NCI-H1092 treated with DMSO at 0.1 percent for 48 hours (cell line): Measurements from ENCODE around the gene RASSF1.
A peak's percentile ranks its signal among the peaks of the same experiment; 100 is the strongest.

Source experiments
- DNase-seq: peaks from one replicate; lab custom pipeline; 2025; lab: John Stamatoyannopoulos, UW

Gene RASSF1

DNA sequence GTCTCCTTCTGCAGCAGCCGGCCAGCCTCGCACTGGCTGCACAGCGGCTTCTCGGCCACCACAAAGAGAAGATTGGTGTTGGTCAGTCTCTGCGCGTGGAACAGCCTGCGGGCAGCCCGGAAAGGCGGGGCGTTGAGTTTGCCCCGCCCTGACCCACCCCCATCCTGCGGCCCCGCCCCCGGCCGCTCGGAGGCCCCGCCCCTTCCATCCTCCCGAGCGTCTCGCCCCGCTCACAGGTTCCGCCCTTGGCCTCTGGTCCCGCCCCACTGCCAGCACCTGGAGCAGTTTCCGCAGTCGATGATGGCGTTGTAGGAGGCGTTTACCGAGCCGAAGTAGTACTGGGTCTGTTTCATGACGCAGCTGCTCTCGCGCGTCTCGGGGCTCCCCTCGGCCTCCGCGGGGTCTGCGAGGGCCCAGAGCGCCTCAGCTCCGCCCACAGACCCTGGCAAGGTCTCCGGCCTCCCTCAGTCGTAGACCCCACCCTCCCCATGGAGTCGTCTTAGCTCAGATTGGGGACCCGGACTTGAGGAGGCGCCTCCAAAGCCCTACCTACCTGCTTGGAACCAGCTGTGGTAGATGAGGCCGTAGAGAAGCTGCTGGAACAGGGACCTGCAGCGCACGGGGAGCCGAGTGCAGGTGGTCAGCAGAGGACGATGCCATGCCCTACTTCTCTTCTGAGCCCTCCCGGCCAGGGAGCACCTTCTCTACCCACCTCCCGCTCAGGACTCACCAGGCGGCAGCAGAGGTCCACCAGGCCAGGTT lies 24.6 kb upstream of the RASSF1 start:
- DNase-seq, result no peak

DNA sequence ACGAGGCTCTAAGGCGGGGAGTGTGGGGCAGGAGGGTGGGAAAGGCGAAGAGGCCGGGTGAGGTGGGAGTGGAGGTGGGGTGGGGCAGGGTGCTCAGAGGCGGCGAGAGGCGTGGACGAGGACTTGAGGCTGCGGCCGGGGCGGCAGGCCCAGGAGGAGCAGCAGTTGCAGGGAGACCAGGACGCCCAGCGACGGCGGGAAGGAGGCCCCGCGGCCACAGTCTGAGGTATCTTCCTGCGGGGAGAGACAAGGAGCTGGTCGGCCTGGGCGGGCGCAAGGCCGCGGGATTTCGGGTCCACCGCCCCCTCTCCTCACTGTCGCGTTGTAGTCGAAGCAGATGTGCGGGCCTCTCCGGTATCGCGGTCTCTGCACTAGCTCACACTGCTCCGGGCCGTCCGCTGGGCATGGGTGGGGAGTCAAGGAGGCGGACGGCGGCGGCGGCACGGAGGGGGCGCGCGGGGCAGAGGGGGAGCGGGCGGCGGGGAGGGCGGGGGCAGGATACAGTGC lies 24.0 kb upstream of the RASSF1 start:
- no peak for DNase-seq

- DNase-seq, result no peak
These were observed 19.1 kb upstream of the RASSF1 start for GRCh38 chr3:50359760-50360110.

- peak; percentile 96 for DNase-seq
These were observed 18.5 kb upstream of the RASSF1 start, which contains the start of gene TMEM115 for GRCh38 chr3:50358911-50359759. TMEM115 (minus strand) TSS chr3:50359521; CDS start chr3:50359063, 458 bp downstream.

DNA sequence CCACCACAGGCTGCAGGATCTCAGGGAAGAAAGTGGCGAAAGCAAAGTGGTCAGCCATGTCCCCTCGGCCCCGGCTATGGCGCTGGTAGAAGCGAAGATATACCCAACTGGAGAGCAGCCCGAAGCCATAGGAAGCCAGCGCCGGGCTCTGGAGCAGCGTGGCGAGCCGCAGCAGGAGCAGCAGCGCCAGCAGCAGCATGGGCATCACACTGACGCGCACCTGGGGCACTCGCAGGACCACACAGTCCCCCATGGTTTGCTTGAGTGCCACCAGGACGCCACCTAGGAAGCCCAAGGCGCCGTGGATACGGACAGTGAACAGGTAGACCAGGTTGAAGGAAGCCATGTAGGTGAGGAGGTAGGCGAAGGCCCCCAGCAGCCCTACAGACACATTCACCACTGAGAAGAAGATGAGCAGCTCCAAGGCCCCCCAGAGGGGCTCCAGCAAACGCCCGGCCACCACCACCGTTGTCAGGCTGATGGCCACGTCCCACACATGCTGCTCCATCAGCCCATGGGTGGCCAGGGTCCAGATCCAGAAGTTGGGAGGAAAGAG lies 17.8 kb upstream of the RASSF1 start:
- no peak for DNase-seq

- no peak for DNase-seq
These were observed 16.8 kb upstream of the RASSF1 start for GRCh38 chr3:50357481-50357880.

DNA sequence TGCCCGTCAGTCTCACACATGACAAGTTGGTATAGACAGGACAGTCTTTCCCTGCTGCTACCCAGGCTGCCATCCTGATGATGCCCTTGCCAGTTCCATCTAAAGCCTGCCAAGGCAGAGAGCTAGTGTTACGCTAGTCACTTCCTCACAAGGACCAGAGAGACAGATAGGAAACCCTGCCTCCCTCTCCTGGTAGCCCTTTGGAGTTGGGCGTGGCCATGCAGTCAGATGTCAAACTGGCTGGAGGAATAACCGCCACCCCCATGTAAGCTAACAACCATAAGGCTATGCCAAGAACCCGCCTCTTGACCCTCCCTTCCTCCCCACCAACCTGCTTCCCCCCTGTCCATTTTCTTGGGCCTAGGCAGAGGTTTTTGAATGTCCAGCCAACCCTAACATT lies 15.9 kb upstream of the RASSF1 start:
- DNase-seq, result no peak

- no peak for DNase-seq
These were observed 15.4 kb upstream of the RASSF1 start for GRCh38 chr3:50355829-50356552.

DNA sequence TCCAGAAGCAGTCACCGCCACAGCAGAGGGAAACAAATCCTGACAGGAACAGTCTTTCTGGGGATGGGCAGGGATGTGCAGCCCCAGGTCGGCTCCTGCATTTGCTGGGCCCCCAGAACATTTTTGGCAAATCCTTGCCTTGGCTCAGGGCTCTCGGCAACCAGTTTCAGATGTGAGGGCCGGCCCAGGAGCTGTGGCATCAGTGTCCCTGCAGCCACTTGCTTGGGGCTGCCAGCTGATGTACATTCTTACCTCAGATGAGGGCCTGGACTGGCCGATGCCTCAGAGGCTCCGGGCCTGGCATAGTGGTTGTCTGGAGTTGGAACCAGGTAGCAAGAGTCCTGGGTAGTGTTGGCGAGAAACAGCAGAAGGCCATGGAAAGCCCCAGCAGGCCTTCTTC lies 14.2 kb upstream of the RASSF1 start:
- DNase-seq, result no peak

DNA sequence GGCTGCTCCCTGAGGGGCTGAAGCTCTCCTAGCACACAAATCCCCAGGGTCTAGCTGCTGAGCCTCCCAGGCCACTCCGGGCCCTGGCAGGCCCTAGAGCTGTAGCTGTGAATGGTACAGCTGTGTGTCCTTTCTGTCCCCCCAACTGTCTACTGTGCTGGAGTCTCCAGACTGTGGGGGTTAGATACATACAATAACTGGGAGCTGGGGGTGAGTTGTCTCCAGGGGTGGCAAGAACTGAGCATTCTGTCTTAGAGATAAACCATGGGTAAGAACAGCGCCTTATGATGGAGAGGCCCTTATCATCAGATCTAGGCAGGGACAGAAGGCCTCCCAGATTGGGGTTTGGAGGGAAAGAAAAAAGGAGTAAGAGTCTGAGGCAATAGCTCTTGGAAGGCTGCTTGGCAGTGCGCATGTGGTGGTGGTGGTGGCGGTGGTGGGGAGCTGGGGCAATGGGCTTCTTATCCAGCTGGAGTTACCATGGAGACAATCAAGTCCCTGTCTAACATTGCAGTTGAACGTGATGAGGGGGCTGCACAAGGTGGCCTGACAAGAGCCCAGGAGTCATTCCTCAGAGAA lies 13.6 kb upstream of the RASSF1 start:
- no peak for DNase-seq

GRCh38 chr3:50353245-50354004 lies 12.8 kb upstream of the RASSF1 start:
- DNase-seq, result no peak

DNA sequence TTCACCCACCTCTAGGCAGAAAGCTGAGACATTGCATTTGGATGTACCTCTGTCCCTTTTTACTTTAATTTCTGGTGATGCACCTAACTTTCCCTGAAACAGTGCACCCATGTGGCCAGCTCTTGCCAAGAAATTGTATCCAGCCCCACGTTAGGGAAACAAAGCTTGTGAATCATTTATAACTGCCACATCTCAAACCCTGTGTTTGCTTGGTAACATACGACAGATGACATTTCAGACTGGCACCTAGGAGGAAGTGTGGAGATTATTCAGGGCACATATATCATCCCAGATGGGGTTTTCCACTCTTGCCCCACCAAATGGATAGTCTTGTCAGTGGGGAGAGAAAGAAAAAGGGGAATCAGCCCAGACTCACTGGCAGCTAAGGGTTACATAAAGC lies 12.1 kb upstream of the RASSF1 start:
- DNase-seq, result no peak

DNA sequence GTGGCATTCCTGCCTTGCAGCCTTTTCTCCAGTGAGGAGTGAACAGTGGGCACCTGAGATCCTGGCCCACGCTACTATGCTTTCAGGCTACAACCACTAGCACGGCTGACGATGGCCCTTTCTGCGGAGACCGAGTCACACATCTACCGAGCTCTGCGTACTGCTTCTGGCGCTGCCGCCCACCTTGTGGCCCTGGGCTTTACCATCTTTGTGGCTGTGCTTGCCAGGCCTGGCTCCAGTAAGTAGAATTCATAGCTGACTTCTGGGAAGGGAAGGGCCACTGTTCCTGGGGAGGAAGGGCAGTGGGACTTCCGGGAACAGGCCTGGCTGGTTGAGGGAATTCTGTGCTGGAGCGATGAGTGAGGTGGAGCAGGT lies 10.7 kb upstream of the RASSF1 start:
- no peak for DNase-seq

DNA sequence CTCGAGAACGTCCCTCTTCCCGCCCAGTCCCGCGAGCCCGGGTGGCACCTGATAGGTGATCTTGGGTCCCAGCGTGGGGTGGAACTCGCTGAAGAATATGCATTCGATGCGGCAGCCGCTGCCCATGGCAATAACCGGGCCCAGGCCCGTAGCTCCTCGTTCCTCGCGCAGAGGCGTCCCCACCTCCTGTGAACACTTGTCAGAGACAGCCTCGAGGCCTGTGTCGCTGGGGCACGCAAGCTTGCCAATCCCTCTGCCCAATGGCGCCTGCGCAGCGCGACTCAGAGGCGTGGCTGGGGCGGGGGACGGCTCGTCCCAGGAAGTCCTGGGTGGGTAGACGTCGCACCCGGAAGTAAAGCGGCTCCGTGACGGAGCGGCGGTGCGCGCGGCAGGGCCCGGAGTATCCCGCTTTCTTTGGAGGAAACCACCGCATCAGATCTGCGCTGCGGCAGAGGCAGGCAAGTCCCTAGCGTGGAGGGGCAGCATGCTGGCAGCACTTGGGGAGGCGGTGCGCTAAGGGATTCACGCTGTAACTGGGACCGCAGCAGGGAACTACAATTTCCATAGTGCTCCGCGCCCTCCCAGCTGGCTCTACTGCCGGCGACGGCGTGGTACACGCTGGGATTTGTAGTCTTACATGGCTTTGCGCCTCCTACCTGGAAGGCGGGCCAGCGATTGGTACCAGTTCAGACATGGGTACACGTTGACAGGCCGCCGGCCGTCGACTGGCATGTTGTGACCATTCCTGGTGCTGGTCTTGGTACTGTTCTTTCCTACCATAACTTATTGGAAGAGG lies 10.1 kb upstream of the RASSF1 start, which contains the start of the genes CYB561D2 and NPRL2:
Gene CYB561D2, plus strand, starts transcription at position 336 of the 796 bp plus-strand sequence. CDS start 572 bp downstream, outside the sequence.
Gene NPRL2, minus strand, starts transcription at position 249 of the 796 bp plus-strand sequence. Its CDS starts 123 bp downstream, at position 126.
- peak; percentile 88 for DNase-seq

GRCh38 chr3:50350213-50350526 lies 9.5 kb upstream of the RASSF1 start:
- DNase-seq, result no peak

DNA sequence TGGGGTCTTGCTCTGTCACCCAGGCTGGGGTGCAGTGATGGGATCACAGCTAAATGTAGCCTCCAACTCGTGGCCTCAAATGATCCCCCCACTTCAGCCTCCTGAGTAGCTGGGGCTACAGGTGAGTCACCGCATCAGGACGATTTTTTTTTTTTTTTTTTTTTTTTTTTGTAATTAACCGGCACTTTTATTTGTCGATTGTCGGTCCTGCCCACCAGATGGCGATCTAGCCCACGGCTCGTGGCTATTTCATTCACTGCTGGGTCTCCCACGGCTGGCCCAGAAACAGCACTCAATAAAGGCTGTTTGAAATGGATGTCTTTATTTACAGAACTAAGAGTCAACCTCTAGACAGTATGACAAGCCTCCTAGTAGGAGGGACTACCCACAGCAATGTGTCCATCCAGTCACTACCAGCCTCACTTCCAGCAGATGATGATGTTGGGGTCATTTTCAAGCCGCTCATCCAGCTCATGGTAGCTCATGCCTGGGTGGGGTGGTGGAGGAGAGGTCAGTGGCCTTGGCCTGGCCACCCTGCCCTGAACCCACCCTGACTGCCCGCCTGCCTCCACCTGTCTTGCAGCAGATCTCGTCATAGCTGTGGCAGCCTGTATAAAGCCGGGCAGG lies 6.7 kb upstream of the RASSF1 start:
- peak; percentile 52 for DNase-seq

- no peak for DNase-seq
These were observed 5.1 kb upstream of the RASSF1 start, which contains the start of gene ZMYND10 for GRCh38 chr3:50345586-50346234. ZMYND10 (minus strand) TSS chr3:50345732; CDS start chr3:50345579, 153 bp downstream.

- no peak for DNase-seq
These were observed 4.4 kb upstream of the RASSF1 start for GRCh38 chr3:50345008-50345407.
